GM19372 (cell line): ENCODE data around the gene C1QTNF1.

ENCODE experiments used
- ATAC-seq: cut with Tn5 transposase; IDR thresholded peaks from one replicate; pipeline ENCODE4 v1.9.1; 2021; ENCODE audit warnings: mild to moderate bottlenecking, low read depth, moderate library complexity; ENCODE audit not compliant: unreplicated experiment

C1QTNF1 gene

GRCh38 chr17:79023886-79024771, at the start of gene C1QTNF1:
Gene C1QTNF1 (plus strand): TSS chr17:79024169. CDS start chr17:79043969, 19,800 bp downstream.
- ATAC-seq: no peak

DNA sequence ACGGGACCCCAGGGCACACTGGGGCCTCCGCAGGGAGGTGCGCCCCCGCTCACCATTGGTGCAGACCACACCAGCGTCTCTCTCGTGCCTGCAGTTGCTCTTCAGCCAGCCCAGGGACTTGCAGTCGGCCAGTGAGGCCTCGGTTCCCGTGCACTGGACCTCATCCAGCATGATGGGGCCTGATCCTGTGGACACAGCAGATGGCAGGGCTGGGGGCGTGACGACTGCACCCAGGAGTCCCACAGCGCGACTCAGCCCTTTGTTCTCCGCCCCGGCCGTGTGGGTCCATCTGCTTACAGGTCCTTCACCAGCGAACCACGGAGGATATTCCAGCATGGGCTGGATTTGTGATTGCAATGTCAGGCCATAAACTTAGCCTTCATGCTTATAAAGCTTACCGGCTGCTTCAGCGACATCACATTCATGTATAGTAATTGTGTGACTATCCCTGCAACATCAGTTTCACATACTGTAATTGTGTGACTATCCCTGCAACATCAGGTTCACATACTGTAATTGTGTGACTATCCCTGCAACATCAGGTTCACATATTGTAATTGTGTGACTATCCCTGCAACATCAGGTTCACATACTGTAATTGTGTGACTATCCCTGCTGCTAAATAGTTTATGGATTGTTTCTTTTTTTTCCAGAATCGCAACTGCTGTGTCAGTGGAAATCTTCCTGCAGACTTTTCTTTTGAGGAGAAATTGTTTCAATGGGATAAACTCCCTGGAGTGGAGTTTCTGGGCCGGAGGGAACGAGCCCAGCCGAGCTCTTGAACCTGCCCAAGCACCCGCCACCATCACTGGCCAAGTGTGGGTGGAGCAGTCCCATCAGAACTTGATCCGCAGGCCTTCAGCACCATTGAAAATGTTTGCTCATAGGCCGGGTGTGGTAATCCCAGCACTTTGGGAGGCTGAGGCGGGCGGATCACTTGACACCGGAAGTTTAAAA, 49.1 kb upstream of the C1QTNF1 start:
- no peak for ATAC-seq

DNA sequence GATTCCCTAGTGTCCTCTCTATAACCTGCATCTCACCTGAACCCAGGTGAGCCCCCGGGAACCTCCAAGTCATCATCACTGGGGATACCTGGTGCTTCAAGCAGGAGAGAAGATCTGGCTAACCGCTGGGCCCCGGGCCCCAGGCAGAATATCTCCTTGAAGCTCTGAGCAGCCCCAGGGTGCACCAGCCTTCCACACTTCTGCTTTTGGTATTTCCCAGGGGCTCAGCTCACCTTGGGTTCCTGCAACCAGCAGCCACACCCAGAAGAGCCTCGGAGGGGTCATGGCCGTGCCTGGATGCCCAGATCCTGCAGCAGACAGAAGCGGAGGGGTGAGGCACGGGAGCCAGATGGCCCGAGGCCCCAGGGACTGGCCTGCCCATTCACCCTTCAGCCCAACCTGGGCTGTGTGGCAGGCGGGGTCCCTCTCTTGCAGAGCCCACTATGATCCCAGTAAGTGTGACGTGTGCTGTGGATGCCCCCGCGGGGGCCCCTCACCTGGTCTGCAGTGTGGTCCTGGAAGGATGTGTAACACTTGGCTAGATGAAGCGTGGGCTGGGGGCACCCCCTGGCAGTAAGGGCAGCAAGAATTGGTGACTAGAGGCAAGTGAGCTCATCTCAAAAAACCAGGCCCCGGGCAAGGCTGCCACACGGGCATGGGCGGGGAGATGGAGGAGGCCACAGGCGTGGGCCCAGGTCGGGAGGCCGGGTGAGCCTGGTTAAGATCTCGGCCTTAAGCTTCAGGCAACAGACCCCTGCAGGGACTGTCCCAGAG, 46.9 kb upstream of the C1QTNF1 start:
- ATAC-seq: no peak

GRCh38 chr17:78977681-78977943, 46.4 kb upstream of the C1QTNF1 start:
- ATAC-seq: no peak

GRCh38 chr17:78977997-78978973, 45.7 kb upstream of the C1QTNF1 start:
- no peak for ATAC-seq

DNA sequence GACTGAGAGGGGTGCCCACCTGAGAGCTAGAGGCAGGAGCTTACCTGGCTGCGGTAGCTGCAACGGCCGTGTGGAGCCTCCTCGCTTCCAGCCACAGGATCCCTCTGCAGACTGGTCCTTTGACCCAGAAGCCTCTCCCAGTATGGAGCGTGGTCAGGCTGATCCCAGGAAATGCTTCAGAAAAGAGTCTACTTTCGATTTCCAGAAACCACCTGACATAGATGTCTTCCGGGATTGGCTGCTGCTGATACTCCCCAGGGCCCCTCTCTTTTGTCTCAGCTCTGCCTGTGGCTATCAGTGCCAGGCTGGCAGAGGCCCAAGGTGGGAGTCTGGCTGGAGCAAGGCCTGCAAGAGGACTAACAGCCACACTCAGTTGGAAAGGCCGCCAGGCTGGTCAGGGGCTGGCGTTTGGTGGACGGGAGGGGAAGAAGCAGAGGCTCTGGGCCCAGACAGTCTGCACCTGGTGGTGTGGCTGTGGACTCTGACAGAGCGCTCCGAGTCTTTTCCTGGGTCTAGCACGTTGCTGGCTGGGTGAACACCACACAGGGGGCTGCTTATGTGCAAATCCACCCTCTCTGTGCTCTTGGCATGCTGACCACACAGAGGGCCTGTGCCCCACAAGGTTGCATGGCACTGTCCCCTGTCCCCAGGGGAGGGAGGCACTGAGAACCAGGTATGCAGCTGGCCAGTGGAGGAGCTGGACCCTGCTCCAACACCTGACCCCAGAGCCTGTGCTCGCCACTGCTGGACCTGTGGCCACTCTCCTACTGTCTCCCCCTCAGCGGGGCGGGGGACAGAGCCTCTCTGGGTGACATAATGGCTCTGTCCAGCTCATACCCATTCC, 44.0 kb upstream of the C1QTNF1 start, which contains the start of gene LGALS3BP:
Gene LGALS3BP, minus strand, starts transcription at position 144 of the 844 bp plus-strand sequence. CDS start 2,732 bp downstream, outside the sequence.
- no peak for ATAC-seq

DNA sequence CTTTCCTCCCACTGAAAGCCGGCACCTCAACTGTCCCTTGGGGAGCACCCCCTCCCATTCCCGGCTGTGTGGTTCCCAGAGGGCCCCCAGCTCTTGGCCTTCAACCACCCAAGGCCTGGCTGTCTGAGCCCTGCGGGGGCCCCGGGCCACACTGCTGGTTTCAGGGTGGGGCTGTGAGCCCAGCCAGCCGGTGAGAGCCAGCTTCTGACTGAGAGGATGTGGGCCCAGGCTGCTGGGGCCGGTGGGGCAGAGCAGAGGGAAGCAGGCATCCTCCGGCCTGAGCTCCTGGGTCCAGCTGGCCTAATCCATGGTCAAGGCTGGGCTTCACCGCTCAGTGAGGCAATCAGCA, 43.4 kb upstream of the C1QTNF1 start:
- no peak for ATAC-seq

DNA sequence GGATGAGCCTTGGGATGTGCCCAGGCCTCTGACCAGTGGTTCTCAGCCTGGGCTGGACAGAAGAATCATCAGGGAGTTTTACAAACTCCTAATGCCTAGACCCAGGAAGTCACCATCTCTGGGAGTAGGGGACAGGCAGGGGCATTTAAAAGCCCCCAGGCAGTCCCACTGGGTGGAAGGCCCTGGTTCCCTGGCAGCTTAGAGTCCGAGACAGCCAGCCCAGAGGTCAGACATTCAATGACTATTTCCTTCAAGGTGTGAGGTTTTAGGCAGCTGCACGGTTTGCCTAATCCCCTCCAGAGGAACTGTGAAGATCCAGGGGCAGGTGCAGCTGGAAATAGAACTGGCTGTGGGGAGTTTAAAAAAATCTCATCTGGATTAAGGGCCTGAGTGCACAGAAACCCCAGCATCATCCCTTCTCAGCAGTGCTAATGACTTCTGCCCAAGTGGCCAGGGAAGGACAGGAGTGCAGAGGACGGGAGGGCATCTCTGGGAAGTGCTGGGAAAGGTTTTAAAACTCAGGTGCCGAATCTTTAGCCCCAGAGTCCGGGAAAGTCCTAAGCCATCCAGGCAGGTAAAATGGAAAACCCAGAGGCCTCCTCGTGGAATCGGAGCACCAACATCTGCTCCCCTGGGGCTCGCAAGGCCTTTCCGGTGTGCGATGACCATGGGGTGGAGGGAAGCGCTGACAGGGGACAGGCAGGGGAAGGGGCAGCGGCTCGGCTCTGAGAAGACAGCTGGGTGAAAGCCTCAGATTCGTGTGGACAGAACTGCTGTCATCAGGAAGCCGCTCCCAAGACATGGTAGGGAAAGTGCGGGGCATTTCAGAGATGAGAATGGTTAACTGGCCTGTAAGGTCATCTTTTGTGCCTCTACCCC, 42.7 kb upstream of the C1QTNF1 start:
- ATAC-seq: no peak

GRCh38 chr17:78985395-78985794, 38.6 kb upstream of the C1QTNF1 start:
- ATAC-seq: no peak

DNA sequence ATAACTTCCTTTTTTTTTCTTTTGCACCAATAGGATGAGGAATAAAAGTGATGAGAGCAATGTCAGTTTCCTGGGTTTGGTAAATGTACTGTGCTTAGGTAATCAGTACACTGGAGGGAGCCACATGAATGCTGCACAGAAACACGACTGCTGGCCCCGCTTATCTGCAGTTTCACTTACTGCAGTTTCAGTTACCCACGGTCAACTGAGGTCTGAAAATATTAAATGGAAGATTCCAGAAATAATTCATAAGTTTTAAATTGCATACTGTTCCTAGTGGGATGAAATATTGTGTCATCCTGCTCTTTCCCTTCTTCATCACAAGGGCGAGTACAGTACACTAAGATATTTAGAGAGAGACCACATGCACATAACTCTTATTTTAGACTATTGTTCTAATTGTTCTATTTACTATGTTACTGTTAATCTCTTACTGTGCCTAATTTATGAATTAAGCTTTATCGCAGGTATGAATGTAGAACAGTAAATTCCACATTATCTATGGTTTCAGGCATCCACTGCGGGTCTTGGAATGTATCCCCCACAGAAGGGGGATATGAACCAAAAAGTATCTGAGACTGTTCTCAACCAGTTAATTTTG, 37.8 kb upstream of the C1QTNF1 start:
- no peak for ATAC-seq

DNA sequence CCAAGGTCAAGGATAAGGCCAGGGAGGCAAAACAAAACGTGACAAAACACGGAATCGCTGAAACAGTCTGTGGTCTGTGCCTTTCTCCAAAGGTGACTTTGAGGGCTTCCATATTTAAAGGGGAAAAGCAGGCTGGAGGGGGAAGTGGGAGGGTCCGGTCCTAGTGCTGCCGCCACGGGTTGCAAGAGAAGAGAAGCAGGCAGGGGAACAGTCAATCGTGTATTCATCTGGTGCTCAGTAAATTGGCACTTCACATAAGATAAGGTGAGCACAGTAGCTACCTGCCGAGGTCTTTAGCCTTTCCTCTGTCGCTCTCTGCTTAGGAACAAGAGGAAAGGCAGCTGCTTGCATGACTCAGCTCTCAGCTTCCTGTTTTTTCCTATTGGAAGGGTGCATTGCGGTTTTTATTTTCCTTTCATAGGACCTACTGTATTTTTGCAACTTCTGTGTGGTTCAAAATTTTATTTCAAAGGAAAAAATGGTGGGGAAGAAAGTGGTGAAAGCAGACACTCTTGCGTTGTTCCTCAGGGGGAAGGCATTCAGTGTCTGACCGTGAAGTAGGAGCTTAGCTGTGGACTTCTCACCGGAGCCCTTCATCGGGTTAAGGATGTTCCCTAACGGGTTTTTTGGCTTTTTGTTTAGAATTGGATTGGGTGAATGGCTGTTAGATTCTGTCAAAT, 37.2 kb upstream of the C1QTNF1 start:
- ATAC-seq: no peak

DNA sequence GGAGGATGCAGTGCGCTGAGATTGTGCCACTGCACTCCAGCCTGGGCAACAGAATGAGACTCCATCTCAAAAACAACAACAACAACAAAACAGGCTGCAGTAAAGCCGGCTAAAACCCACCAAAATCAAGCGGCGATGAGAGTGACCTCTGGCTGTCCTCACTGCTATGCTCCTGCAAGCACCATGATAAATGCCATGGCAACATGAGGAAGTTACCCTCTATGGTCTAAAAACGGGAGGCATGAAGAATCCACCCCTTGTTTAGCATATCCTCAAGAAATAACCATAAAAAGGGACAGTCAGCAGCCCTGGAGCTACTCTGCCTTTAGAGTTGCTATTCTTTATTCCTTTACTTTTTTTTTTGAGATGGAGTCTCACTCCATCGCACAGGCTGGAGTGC, 35.8 kb upstream of the C1QTNF1 start:
- ATAC-seq: no peak

- ATAC-seq: no peak
Observed at GRCh38 chr17:78990349-78991016, 33.5 kb upstream of the C1QTNF1 start.

DNA sequence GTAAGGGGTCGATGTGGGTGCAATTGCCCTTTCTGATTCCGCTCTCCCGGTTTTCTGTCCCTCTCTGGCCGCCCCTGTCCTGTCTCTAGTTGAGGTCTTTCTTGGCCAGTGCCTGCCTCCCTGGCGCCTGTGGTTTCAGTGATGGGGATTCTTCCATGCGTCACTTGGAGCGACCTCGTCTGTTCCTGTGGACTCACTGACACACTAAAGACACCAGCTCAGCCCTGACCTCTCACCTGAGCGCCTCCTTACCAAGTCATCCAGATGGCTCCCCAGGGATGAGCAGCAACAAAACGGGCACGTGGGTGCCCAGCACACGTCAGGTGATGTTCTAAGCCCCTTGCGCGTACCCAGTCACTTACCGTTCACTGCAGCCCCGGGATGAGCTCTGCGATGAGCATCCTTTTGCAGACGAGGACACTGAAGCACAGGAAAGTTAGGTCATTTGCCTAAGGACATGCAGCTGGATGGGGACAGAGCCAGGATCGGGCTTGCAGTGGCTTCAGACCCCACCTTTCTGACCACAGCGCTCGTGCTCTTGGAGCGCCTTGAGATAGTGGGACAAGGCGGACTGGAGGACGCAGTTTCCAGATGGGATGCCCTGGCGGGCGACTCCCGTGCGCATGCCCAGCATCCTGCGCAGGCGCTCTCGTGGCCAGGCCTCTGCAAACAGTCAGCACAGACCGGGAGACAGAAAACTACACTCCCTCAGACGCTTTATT, 32.8 kb upstream of the C1QTNF1 start:
- ATAC-seq: no peak

DNA sequence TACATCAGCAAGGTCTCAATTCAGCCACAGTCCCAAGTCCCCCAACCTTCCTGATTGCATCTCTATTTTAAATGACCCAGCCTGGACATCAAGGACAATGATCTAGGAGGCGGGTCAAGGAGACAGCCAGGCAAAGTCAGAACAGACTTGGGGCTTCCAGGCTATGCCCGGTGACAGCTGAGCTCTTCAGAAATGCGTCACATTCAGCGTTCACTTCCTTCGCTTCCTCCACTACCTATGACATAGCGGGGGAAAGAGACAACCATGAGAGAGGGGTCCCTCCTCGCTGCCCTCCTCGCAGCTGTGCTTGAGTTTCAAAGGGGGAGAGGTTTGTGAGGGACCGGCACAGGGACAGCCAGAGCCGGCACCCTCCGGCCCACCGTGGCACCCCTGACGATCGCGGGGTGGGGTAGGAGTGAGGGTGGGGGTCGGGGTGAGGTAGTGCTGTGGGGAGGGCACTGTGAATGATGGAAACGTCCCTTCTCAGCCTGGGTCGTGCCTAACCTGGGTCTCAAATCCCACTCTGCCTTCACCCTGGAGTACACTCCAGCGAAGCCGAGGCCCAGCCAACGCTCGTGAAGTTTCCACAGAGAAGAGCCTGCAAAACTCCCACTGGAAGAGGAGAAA, 31.9 kb upstream of the C1QTNF1 start:
- no peak for ATAC-seq
